Small intestine (tissue), 7 donors: ENCODE data around the gene NAIF1. TPM values are rescaled to one million over a fixed set of nuclear protein-coding genes. Genes with fewer than 3 reads are reported as not detected.

Experiments
- DNase-seq, 2 donors: peaks; one replicate each; pipeline versions ENCODE4 v3.0.0 to v3.0.0-alpha.2; 2013
- FAIRE-seq: peaks from 2 replicates; lab custom pipeline; 2012; peaks lifted over from hg19 to GRCh38; lab: Jason Lieb, UNC
- H3K27ac ChIP-seq, 3 donors: one replicate each; pipeline ENCODE4 v1.5.1; 2013; ENCODE audit warnings: low read length in 2 of 3, mild to moderate bottlenecking in 2 of 3, control low read depth in 1 of 3, inconsistent platforms in 1 of 3, low read depth in 1 of 3, moderate library complexity in 1 of 3
- H3K27me3 ChIP-seq, 3 donors: one replicate each; pipeline ENCODE4 v1.6.1; 2013; ENCODE audit warnings: low read length in 3 of 3, inconsistent platforms in 1 of 3; ENCODE audit not compliant: control insufficient read depth in 3 of 3, insufficient read depth in 3 of 3
- H3K36me3 ChIP-seq, 3 donors: one replicate each; pipeline ENCODE4 v1.6.1; 2013; ENCODE audit warnings: low read length in 3 of 3, inconsistent platforms in 1 of 3, low read depth in 1 of 3, mild to moderate bottlenecking in 1 of 3, moderate library complexity in 1 of 3; ENCODE audit not compliant: control insufficient read depth in 3 of 3, insufficient read depth in 2 of 3
- H3K4me1 ChIP-seq, 3 donors: one replicate each; pipeline ENCODE4 v1.6.1; 2013; ENCODE audit warnings: low read length in 2 of 3, inconsistent platforms in 1 of 3, low read depth in 1 of 3, mild to moderate bottlenecking in 1 of 3, moderate library complexity in 1 of 3; ENCODE audit not compliant: control insufficient read depth in 3 of 3, insufficient read depth in 2 of 3
- H3K4me3 ChIP-seq, 3 donors: one replicate each; pipeline ENCODE4 v1.5.1; 2013; ENCODE audit warnings: low read length in 3 of 3, control low read depth in 1 of 3, inconsistent platforms in 1 of 3, low read depth in 1 of 3, mild to moderate bottlenecking in 1 of 3, moderate library complexity in 1 of 3
- H3K9me3 ChIP-seq, 2 donors: one replicate each; pipeline ENCODE4 v1.6.1; 2013; ENCODE audit warnings: low read depth in 1 of 2, low read length in 1 of 2; ENCODE audit not compliant: control insufficient read depth in 2 of 2, insufficient read depth in 1 of 2
- WGBS, 3 donors: extraction: QIAGEN DNeasy Blood & Tissue Kit; methylation state at CpG; one replicate each; pipeline ENCODE4 v1.1.7; 2013; 5-methylcytosine and 5-hydroxymethylcytosine counted together
- polyA plus RNA-seq, 4 donors: library from polyadenylated mRNA; stranded (reverse) in 3 of 4; unstranded in 1 of 4; fragments of 200-250 nt in 3 of 4; fragments of 120-200 nt in 1 of 4; gene quantifications; one replicate each; pipeline versions ENCODE4 v1.2.1 to v1.2.3, GENCODE V29; 2013
- donor health status: healthy with polysubstance abuse.
- donor health status: control.
- donor health status: control.
- donor health status: Bipolar disorder and iron deficiency.
- donor health status: healthy.

The NAIF1 gene
- polyA plus RNA-seq, 4 donors, result 8.1 to 10.0 (median 9.0) TPM

GRCh38 chr9:128093011-128093410 lies 25.9 kb upstream of the NAIF1 start:
- WGBS, 3 donors, result 62 to 73% (median 68%) methylated on average over 4 of the region's 4 CpGs
- DNase-seq (no peak), FAIRE-seq (no peak)
- Histone ChIP-seq H3K36me3 (peaks cover 0 to 32% (median 0%) of the 10 kb centered on the region in 3 donors), H3K9me3 (no peaks in the 10 kb centered on the region), H3K27me3 (no peaks in the 10 kb centered on the region), H3K27ac (peak overlapping the region in 2 of 3 donors; percentile 80 to 97), H3K4me3 (no peak overlapping the region), H3K4me1 (peaks cover 0 to 26% (median 9%) of the 10 kb centered on the region in 3 donors)

- Histone ChIP-seq H3K4me3 (no peak overlapping the region), H3K4me1 (peaks cover 0 to 26% (median 6%) of the 10 kb centered on the region in 3 donors), H3K9me3 (no peaks in the 10 kb centered on the region), H3K36me3 (peaks cover 0 to 31% (median 0%) of the 10 kb centered on the region in 3 donors), H3K27me3 (no peaks in the 10 kb centered on the region), H3K27ac (peak overlapping the region in 1 of 3 donors; percentile 97)
- FAIRE-seq (no peak), DNase-seq (no peak)
- 84 to 88% (median 85%) methylated on average over 16 of the region's 16 CpGs for WGBS, 3 donors
Measured at GRCh38 chr9:128092199-128092977, 25.3 kb upstream of the NAIF1 start.

- H3K36me3 ChIP-seq, result peaks cover 0 to 27% (median 2%) of the 10 kb centered on the region in 3 donors
- H3K27me3 ChIP-seq, result no peaks in the 10 kb centered on the region
- no peak for DNase-seq
- H3K9me3 ChIP-seq, result no peaks in the 10 kb centered on the region
- no peak for FAIRE-seq
- H3K4me1 ChIP-seq, result peaks cover 0 to 23% (median 6%) of the 10 kb centered on the region in 3 donors
- WGBS, 3 donors, result 44 to 75% (median 70%) methylated on average over 12 to 13 of the region's 13 CpGs
- peak overlapping the region in 2 of 3 donors; percentile 24 to 42 for H3K27ac ChIP-seq
- no peak overlapping the region for H3K4me3 ChIP-seq
Measured at GRCh38 chr9:128091571-128091970, 24.5 kb upstream of the NAIF1 start.

GRCh38 chr9:128091144-128091543 lies 24.0 kb upstream of the NAIF1 start:
- DNase-seq, result peak in 1 of 2 donors; percentile 58
- Histone ChIP-seq H3K36me3 (peaks cover 0 to 27% (median 2%) of the 10 kb centered on the region in 3 donors), H3K9me3 (no peaks in the 10 kb centered on the region), H3K4me1 (peaks cover 0 to 23% (median 6%) of the 10 kb centered on the region in 3 donors), H3K4me3 (no peak overlapping the region), H3K27ac (peak overlapping the region in 1 of 3 donors; percentile 26), H3K27me3 (no peaks in the 10 kb centered on the region)
- no peak for FAIRE-seq
- WGBS, 3 donors, result 63 to 89% (median 81%) methylated on average over 13 of the region's 13 CpGs

GRCh38 chr9:128089299-128089698 lies 22.2 kb upstream of the NAIF1 start:
- H3K4me3 ChIP-seq, result no peak overlapping the region
- H3K36me3 ChIP-seq, result peaks cover 0 to 23% (median 4%) of the 10 kb centered on the region in 3 donors
- FAIRE-seq, result no peak
- no peak overlapping the region for H3K27ac ChIP-seq
- WGBS, 3 donors, result 86 to 100% (median 90%) methylated on average over 1 of the region's 1 CpG
- no peak for DNase-seq
- no peaks in the 10 kb centered on the region for H3K27me3 ChIP-seq
- no peaks in the 10 kb centered on the region for H3K9me3 ChIP-seq
- H3K4me1 ChIP-seq, result peaks cover 0 to 21% (median 4%) of the 10 kb centered on the region in 3 donors

GRCh38 chr9:128088253-128088945 lies 21.3 kb upstream of the NAIF1 start:
- Histone ChIP-seq H3K27ac (peak overlapping the region in 2 of 3 donors; percentile 41 to 68), H3K9me3 (no peaks in the 10 kb centered on the region), H3K4me1 (peaks cover 0 to 17% (median 2%) of the 10 kb centered on the region in 3 donors), H3K4me3 (no peak overlapping the region), H3K36me3 (peaks cover 0 to 21% (median 4%) of the 10 kb centered on the region in 3 donors), H3K27me3 (no peaks in the 10 kb centered on the region)
- no peak for DNase-seq
- 73 to 80% (median 78%) methylated on average over 9 of the region's 9 CpGs for WGBS, 3 donors
- FAIRE-seq, result no peak

- WGBS, 3 donors, result 81 to 92% (median 87%) methylated on average over 10 of the region's 10 CpGs
- H3K27me3 ChIP-seq, result no peaks in the 10 kb centered on the region
- FAIRE-seq, result no peak
- H3K27ac ChIP-seq, result peak overlapping the region in 1 of 3 donors; percentile 68
- peaks cover 1 to 20% (median 4%) of the 10 kb centered on the region in 3 donors for H3K36me3 ChIP-seq
- no peak overlapping the region for H3K4me3 ChIP-seq
- no peak for DNase-seq
- H3K9me3 ChIP-seq, result no peaks in the 10 kb centered on the region
- H3K4me1 ChIP-seq, result peaks cover 0 to 17% (median 0%) of the 10 kb centered on the region in 3 donors
Measured at GRCh38 chr9:128087262-128087661, 20.1 kb upstream of the NAIF1 start.

- H3K36me3 ChIP-seq, result peaks cover 2 to 13% (median 4%) of the 10 kb centered on the region in 3 donors
- no peaks in the 10 kb centered on the region for H3K27me3 ChIP-seq
- DNase-seq (peak; percentile 32 to 52), FAIRE-seq (no peak)
- no peaks in the 10 kb centered on the region for H3K9me3 ChIP-seq
- no peak overlapping the region for H3K27ac ChIP-seq
- no peak overlapping the region for H3K4me3 ChIP-seq
- peaks cover 1 to 29% (median 5%) of the 10 kb centered on the region in 3 donors for H3K4me1 ChIP-seq
- 58 to 78% (median 66%) methylated on average over 4 of the region's 4 CpGs for WGBS, 3 donors
Measured at GRCh38 chr9:128085943-128086342, 18.8 kb upstream of the NAIF1 start.
